GM23338 (cell line): ENCODE data around the gene WBP2NL.

Experiments
- CTCF ChIP-seq, 2 experiments: fragments of 200-600 bp in 1 of 2; sonication (generic) in 1 of 2; conservative IDR thresholded peaks; 2 replicates each; pipeline versions ENCODE4 v1.5.1 to v1.6.1; 2016 to 2017; ENCODE audit warnings: antibody characterized with exemption in 2 of 2, low read depth in 2 of 2, mild to moderate bottlenecking in 2 of 2, moderate library complexity in 1 of 2
- EZH2 ChIP-seq: fragments of 200-600 bp; sonication (generic); IDR thresholded peaks from one replicate; pipeline ENCODE4 v1.8.0; 2017; ENCODE audit warnings: antibody characterized with exemption, mild to moderate bottlenecking, low read depth; ENCODE audit not compliant: unreplicated experiment
- EZH2phosphoT487 ChIP-seq: fragments of 200-600 bp; sonication (generic); IDR thresholded peaks from one replicate; pipeline ENCODE4 v1.8.1; 2018; ENCODE audit warnings: antibody characterized with exemption; ENCODE audit not compliant: unreplicated experiment
- POLR2AphosphoS5 ChIP-seq: IDR thresholded peaks from 2 replicates; pipeline ENCODE4 v1.6.1; 2016; ENCODE audit warnings: antibody characterized with exemption, low read depth
- STAT1 ChIP-seq: IDR thresholded peaks from one replicate; pipeline ENCODE4 v1.6.1; 2016; ENCODE audit warnings: antibody characterized with exemption; ENCODE audit not compliant: unreplicated experiment

DNA sequence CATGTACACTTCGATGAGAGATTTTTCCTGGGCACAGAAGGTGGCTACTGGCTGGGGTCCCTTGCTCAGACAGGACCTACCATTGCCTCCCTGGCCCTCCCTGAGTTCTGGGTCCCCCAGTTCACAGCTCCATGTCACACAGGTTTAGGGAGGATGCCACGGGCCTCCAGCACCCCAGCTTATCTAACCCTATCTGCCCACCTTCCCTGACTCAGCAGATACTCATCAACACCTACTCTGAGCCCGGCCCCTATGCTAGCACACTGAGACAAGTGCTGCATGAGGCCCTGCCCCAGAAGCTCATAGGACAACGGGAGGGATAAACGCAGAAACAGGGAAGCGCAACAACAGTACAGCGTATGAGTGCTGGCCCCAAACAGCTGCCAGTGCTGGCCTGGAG, 62.5 kb downstream of the WBP2NL start:
- TF ChIP-seq EZH2 (no peak), CTCF (conservative IDR thresholded peaks at IDR 0.05; ENCODE audit: low read depth in 2 of 2) (no peak), EZH2phosphoT487 (no peak), POLR2AphosphoS5 (no peak), STAT1 (no peak)
